ENCODE results near the gene CKAP5. TPM values are rescaled to one million over a fixed set of nuclear protein-coding genes. Genes with fewer than 3 reads are reported as not detected.

The CKAP5 gene
- total RNA-seq, 2 donors from 2014 or later = 34.7 to 37.1 TPM

DNA sequence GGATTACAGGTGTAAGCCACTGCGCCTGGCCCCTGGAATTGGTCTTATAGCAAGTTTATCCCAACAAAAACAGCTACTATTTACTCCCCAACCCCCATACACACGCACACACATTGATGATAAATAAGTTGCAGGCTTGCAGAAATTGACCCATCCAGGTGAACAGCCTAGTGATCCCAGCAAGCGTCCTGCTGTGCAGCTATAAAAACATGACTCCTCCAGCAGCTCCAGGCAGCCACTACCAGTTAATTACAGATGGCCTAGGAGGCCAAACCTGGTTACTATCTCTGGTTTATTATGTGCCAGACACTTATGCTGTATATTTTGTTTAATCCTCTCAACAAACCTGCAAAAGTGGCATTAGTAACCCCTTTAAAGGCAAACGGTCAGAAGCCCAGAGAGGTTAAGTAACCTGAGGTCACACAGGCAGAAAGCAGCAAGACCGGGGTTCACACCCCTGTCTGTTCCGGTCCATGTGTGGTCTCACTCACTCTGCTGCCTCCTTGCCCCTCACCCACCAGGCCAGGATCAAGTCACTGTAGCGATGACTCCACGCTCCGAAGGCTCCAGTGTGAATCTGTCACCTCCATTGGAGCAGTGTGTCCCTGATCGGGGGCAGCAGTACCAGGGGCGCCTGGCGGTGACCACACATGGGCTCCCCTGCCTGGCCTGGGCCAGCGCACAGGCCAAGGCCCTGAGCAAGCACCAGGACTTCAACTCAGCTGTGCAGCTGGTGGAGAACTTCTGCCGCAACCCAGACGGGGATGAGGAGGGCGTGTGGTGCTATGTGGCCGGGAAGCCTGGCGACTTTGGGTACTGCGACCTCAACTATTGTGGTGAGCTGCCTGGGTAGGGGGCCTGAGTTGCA lies 120.5 kb downstream of the CKAP5 start:
- H3K4me3 ChIP-seq = no peak overlapping the region
- ATAC-seq (ENCODE audit: insufficient number of reproducible peaks, low FRiP score, low read depth) (no peak), DNase-seq (ENCODE audit: low spot score) (no peak)
- H3K4me1 ChIP-seq (ENCODE audit: control insufficient read depth in 1 of 2, low read depth in 2 of 2) = no peaks in the 10 kb centered on the region
- H3K27ac ChIP-seq = no peak overlapping the region
- no peaks in the 10 kb centered on the region for H3K27me3 ChIP-seq (replicated peaks; ENCODE audit: insufficient read depth)
- H3K36me3 ChIP-seq = no peaks in the 10 kb centered on the region
- no peak for TF ChIP-seq CTCF (IDR thresholded peaks at IDR 0.05)
- no peaks in the 10 kb centered on the region for H3K9me3 ChIP-seq

DNA sequence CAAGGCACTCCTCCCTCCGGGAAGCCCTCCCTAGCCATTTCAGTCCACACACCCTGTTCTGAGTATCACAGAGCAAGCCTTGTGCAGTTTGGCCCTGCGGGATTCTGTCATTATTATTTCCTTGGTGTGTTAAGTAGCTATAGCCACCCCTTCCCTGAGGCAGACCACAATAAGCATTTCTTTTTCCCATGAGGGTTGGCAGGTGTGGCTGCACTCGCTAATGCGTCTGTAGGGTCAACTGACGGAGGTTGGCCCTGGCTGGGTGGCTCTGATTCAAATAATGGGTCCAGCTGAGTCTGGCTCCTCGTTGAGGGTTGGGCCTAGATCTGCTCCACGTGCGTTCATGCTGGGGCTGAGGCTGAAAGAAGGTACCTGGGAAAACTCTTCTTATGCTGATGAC lies 122.0 kb downstream of the CKAP5 start:
- H3K27ac ChIP-seq = no peak overlapping the region
- H3K9me3 ChIP-seq = no peaks in the 10 kb centered on the region
- TF ChIP-seq CTCF (IDR thresholded peaks at IDR 0.05) = no peak
- no peak overlapping the region for H3K4me3 ChIP-seq
- DNase-seq (ENCODE audit: low spot score) (no peak), ATAC-seq (ENCODE audit: insufficient number of reproducible peaks, low FRiP score, low read depth) (no peak)
- no peaks in the 10 kb centered on the region for H3K36me3 ChIP-seq
- H3K27me3 ChIP-seq (replicated peaks; ENCODE audit: insufficient read depth) = no peaks in the 10 kb centered on the region
- no peaks in the 10 kb centered on the region for H3K4me1 ChIP-seq (ENCODE audit: control insufficient read depth in 1 of 2, low read depth in 2 of 2)

DNA sequence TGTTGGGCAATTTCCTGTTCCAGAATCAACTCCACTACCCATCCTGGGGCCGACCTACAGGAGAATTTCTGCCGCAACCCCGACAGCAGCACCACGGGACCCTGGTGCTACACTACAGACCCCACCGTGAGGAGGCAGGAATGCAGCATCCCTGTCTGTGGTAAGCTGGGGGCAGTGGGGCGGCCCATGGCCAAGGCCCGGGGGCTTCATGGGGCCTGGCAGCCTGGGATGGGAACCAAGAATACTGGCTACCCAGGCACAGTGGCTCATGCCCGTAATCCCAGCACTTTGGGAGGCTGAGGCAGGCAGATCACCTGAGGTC lies 122.8 kb downstream of the CKAP5 start:
- Histone ChIP-seq H3K4me1 (ENCODE audit: control insufficient read depth in 1 of 2, low read depth in 2 of 2) (peaks cover 1 to 2% of the 10 kb centered on the region in 2 donors), H3K27ac (no peak overlapping the region), H3K27me3 (replicated peaks; ENCODE audit: insufficient read depth) (no peaks in the 10 kb centered on the region), H3K9me3 (no peaks in the 10 kb centered on the region), H3K4me3 (no peak overlapping the region), H3K36me3 (no peaks in the 10 kb centered on the region)
- ATAC-seq (ENCODE audit: insufficient number of reproducible peaks, low FRiP score, low read depth) (no peak), DNase-seq (ENCODE audit: low spot score) (no peak)
- no peak for TF ChIP-seq CTCF (IDR thresholded peaks at IDR 0.05)

DNA sequence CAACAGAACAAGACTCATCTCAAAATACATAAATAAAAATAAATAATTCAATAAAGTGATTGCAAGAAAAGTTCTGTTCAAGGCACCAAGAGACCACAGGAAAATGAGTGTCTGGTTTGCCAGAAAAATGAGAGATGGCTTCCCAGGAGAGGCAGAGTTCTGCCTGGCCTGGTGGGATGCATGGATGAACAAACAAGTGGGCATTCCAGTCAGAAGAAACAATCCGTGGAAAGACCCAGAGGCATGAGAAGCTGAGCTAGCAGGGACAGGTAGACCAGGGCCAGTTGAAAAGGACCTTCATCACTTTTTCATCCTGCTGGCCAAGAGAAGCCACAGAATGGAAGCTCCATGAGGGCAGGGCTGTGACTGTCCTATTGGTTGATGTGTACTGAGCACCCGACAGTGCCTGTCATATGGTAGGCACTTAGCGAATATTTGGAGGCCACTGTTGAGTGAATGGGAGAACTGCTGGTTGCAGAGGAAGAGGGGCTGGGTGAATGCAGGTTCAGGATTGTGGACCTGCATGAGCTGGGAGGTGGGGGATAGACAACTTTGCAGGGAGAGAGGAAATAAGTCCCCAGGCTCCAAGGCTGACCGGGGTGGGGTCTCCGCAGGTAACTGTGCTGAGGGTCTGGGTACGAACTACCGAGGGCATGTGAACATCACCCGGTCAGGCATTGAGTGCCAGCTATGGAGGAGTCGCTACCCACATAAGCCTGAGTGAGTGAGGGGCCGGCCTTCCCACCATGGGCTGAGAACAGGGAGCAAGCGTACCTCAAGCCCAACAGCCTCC lies 123.3 kb downstream of the CKAP5 start:
- DNase-seq (ENCODE audit: low spot score) = no peak
- no peak overlapping the region for H3K27ac ChIP-seq

More for the DNA sequence above, 123.3 kb downstream of the CKAP5 start:
- Histone ChIP-seq H3K4me1 (ENCODE audit: control insufficient read depth in 1 of 2, low read depth in 2 of 2) (peaks cover 6 to 8% of the 10 kb centered on the region in 2 donors), H3K27me3 (replicated peaks; ENCODE audit: insufficient read depth) (no peaks in the 10 kb centered on the region), H3K9me3 (no peaks in the 10 kb centered on the region), H3K36me3 (no peaks in the 10 kb centered on the region), H3K4me3 (no peak overlapping the region)
- ATAC-seq (ENCODE audit: insufficient number of reproducible peaks, low FRiP score, low read depth) = no peak
- TF ChIP-seq CTCF (IDR thresholded peaks at IDR 0.05) = no peak
